IPS-18a (cell line): ENCODE data around the gene PPP4R1.

Experiments
- H3K27ac ChIP-seq: one replicate; pipeline ENCODE4 v1.5.1; 2013; ENCODE audit warnings: low read length
- H3K27me3 ChIP-seq: one replicate; pipeline ENCODE4 v1.6.1; 2013; ENCODE audit warnings: mild to moderate bottlenecking, low read length; ENCODE audit not compliant: control insufficient read depth, insufficient read depth
- H3K36me3 ChIP-seq: one replicate; pipeline ENCODE4 v1.6.1; 2013; ENCODE audit warnings: low read depth, low read length; ENCODE audit not compliant: control insufficient read depth
- H3K4me1 ChIP-seq: one replicate; pipeline ENCODE4 v1.6.1; 2013; ENCODE audit warnings: low read depth, low read length; ENCODE audit not compliant: control insufficient read depth
- H3K4me3 ChIP-seq: one replicate; pipeline ENCODE4 v1.5.1; 2013; ENCODE audit warnings: low read length
- H3K9ac ChIP-seq: one replicate; pipeline ENCODE4 v1.6.1; 2013; ENCODE audit warnings: mild to moderate bottlenecking, low read length, moderate library complexity
- H3K9me3 ChIP-seq: one replicate; pipeline ENCODE4 v1.6.1; 2013; ENCODE audit warnings: low read depth, low read length; ENCODE audit not compliant: control insufficient read depth

The PPP4R1 gene

DNA sequence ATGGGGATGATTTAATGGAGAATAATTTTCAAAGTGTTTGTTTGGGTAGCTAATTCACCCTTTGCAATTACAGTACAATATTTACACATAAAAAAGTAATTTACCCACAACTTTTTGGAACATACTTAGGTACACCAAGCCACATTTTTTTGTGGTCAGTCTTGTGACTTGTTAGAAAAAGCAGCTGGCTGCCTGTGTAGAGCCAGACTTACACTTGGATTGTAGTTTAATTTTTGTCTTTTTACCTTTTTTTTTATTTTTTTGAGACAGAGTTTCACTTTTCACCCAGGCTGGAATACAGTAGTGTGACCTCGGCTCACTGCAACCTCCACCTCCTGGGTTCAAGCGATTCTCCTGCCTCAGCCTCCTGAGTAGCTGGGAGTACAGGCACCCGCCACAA lies 93.7 kb downstream of the PPP4R1 start:
- H3K27ac ChIP-seq, result no peak overlapping the region
- H3K9ac ChIP-seq, result no peak overlapping the region
- H3K4me3 ChIP-seq, result no peak overlapping the region
- no peaks in the 10 kb centered on the region for H3K9me3 ChIP-seq
- peaks cover 11% of the 10 kb centered on the region for H3K36me3 ChIP-seq
- H3K4me1 ChIP-seq, result no peaks in the 10 kb centered on the region
- H3K27me3 ChIP-seq, result no peaks in the 10 kb centered on the region

DNA sequence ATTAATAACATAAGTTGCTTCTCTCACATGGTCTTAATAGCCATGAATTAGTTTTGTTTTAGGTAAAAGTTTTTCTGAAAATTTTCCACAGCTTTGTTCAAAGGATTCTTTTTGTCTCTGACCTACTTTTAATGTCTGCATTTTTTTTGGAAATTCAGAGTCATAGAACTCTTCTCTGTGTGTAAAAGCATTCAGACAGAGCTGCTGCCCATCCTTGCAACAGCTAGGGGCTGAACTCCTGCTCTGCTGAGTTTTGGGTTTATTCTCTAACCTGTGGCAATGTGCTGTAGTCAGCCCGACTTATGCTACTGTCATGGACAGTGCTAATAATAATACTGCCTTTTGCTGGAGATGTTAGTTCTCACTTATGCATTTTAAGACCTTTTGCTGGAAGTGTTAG lies 95.0 kb downstream of the PPP4R1 start:
- Histone ChIP-seq H3K4me1 (no peaks in the 10 kb centered on the region), H3K9ac (no peak overlapping the region)

DNA sequence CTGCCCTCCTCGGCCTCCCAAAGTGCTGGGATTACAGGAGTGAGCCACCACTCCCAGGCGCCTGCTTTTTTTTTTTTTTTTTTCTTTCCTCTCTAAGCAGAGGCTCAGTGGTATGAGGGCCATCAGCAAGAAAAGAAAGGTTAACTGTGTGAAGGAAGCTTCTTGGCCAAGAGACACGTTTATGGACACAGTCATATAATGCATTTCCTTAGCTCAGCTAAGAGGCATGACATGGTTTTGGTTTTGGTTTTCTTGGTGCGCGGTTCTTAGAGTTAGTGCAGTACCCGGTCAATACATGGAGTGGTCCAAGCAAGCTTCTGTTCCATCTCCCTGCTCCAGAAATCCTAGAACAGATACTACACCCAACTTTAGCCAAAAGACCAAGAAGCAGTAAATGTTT lies 96.5 kb downstream of the PPP4R1 start:
- no peak overlapping the region for H3K4me3 ChIP-seq
- no peaks in the 10 kb centered on the region for H3K4me1 ChIP-seq
- H3K9me3 ChIP-seq, result no peaks in the 10 kb centered on the region
- H3K27me3 ChIP-seq, result no peaks in the 10 kb centered on the region
- no peak overlapping the region for H3K27ac ChIP-seq
- H3K36me3 ChIP-seq, result peaks cover 6% of the 10 kb centered on the region
- no peak overlapping the region for H3K9ac ChIP-seq

More for the DNA sequence above, 95.0 kb downstream of the PPP4R1 start:
- Histone ChIP-seq H3K27ac (no peak overlapping the region), H3K4me3 (no peak overlapping the region), H3K27me3 (no peaks in the 10 kb centered on the region), H3K9me3 (no peaks in the 10 kb centered on the region), H3K36me3 (peaks cover 6% of the 10 kb centered on the region)

DNA sequence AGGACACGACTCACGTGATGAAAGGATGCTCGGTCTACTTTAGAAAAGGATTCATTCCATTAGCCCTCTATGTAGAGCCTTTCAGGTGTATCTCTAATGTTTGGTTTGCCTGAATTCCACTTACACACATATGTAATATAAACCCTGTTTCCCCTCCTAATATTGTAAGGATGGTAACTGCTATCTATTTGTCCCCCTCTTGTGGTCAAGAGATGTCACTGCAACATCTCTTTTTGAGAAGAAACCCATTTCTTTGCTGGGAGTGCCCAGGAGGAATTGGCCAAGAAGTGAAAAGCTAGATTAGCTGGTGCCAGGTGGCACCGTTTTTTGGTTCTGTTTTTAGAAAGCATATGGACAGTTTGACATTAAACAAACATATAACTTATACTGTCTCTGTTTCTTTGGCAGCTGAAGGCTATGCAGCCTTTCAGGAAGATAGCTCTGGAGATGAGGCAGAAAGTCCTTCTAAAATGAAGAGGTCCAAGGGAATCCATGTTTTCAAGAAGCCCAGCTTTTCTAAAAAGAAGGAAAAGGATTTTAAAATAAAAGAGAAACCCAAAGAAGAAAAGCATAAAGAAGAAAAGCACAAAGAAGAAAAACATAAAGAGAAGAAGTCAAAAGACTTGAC lies 97.8 kb downstream of the PPP4R1 start:
- Histone ChIP-seq H3K9ac (no peak overlapping the region), H3K4me3 (no peak overlapping the region), H3K27ac (no peak overlapping the region), H3K4me1 (no peaks in the 10 kb centered on the region), H3K27me3 (no peaks in the 10 kb centered on the region), H3K9me3 (no peaks in the 10 kb centered on the region), H3K36me3 (peaks cover 3% of the 10 kb centered on the region)

DNA sequence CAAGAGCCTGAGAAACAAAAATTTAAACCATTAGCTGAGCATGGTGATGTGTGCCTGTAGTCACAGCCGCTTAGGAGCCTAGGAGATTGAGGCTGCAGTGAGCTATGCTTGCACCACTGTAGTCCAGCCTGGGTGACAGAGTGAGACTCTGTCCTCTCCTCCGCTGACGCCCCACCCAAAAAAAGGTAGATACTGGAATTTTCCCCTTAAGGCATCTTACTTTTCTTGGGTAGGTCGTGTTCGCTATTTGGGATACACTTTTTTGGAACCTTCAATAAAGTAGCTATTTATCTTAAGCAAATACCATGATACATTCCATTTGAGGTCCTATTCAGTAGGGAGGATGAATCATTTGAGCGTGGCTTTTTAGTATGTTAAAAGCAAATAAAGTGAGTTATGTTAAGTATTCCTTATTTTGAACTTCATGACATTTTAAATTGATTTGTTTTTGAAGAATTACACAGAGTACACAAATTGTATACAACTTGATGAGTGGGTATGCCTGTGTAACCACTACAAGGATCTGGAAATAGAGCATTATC lies 100.3 kb downstream of the PPP4R1 start:
- H3K36me3 ChIP-seq, result peaks cover 3% of the 10 kb centered on the region
- no peak overlapping the region for H3K27ac ChIP-seq
- no peaks in the 10 kb centered on the region for H3K27me3 ChIP-seq
- no peak overlapping the region for H3K4me3 ChIP-seq
- no peaks in the 10 kb centered on the region for H3K4me1 ChIP-seq
- no peak overlapping the region for H3K9ac ChIP-seq
- no peaks in the 10 kb centered on the region for H3K9me3 ChIP-seq

DNA sequence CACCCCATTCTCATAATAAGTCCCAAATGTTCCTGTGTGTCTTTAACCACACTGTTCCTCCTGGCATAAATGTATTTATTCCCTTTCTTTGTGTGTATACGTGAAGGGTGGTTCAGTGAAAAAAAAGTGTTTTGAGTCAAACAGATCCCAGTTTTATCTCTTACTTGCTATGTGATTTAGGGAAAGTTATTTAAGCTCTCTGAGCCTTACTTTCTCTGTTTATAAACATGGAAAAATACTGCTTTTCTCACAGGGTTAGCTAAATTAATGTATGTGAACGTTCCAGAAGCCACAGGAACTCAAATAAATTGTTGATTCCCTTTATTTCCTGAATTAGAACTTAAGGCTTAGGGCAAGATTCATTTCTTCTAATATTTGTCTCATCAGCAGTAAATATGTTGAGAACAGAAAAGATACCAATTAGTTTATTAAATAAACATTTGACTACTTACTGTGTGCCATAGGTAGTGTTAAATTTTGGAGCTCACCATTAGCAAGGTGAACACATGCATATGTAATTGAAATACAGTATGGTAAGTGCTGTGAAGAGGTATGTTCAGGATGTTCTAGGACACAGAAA lies 105.8 kb downstream of the PPP4R1 start:
- Histone ChIP-seq H3K4me3 (no peak overlapping the region), H3K27me3 (no peaks in the 10 kb centered on the region)

DNA sequence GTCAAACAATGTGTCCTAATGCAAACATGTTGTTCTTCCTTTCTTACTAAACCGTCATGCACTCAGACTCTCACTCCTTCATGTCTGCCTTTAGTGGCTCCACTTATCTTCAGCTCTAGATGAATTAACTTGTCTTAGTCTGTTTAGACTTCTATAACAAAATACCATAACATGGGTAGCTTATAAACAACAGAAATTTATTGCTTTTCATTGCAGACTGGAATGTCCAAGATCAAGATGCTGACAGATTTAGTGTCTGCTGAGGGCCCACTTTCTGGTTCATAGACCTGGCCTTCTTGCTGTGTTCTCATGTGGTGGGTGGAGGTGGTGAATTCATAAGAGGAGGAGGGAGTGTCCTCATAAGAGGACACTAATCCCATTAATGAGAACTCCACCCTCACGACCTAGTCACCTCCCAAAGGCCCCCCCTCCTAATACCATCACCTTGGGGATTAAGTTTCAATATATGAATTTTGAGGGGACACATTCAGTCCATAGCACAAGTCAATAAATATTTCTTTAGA lies 106.7 kb downstream of the PPP4R1 start:
- Histone ChIP-seq H3K27me3 (no peaks in the 10 kb centered on the region), H3K4me3 (no peak overlapping the region), H3K9ac (no peak overlapping the region), H3K36me3 (no peaks in the 10 kb centered on the region), H3K4me1 (peaks cover 4% of the 10 kb centered on the region), H3K27ac (no peak overlapping the region), H3K9me3 (no peaks in the 10 kb centered on the region)

More for the DNA sequence above, 105.8 kb downstream of the PPP4R1 start:
- Histone ChIP-seq H3K9ac (no peak overlapping the region), H3K27ac (no peak overlapping the region), H3K9me3 (no peaks in the 10 kb centered on the region), H3K36me3 (no peaks in the 10 kb centered on the region), H3K4me1 (peaks cover 4% of the 10 kb centered on the region)

DNA sequence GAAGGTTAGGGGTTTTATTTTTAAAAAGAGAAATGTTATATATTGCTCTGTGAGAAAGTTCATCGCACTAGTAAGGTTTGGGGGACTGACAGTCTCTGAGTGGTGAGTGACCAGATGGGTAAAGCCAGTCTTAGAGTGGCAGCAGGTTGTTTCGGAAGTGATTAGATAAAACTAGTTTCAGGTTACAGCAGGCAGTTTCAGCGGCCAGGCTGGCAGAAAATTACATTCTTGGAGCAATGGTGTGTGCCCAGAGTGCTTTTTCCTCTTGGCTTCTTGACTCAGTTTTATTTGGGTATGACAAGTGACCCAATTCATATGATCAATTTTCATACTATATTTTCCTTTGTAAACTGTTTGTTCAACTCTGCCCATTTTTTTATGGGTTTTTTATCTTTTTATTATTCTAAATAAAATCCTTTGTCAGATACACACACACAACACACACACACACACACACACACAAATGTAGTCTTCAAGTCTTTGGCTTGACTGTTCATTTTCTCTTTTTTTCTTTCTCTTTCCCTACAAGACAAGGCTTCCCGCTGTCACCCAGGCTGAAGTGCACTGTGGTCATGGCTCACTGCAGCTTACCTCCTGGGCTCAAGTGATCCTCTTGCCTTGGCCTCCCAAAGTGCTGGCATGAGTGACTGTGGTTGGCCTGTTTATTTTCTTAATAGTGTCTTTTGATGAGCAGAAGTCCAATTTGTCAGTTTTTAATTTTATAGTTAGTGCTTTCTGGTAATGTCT lies 108.1 kb downstream of the PPP4R1 start:
- no peak overlapping the region for H3K27ac ChIP-seq
- no peaks in the 10 kb centered on the region for H3K36me3 ChIP-seq

More for the DNA sequence above, 108.1 kb downstream of the PPP4R1 start:
- Histone ChIP-seq H3K9me3 (no peaks in the 10 kb centered on the region), H3K4me3 (no peak overlapping the region), H3K4me1 (peaks cover 4% of the 10 kb centered on the region), H3K9ac (no peak overlapping the region), H3K27me3 (no peaks in the 10 kb centered on the region)
